ENCODE measurements around the gene ETV5.

GRCh38 chr3:186133980-186134379 is 25.1 kb upstream of the ETV5 start:
- TF ChIP-seq CTCF (IDR thresholded peaks at IDR 0.05 in 2 of 3, conservative IDR thresholded peaks at IDR 0.05 in 1 of 3; ENCODE audit: control insufficient read depth in 2 of 3, extremely low read depth in 1 of 3, insufficient read depth in 1 of 3, low read depth in 3 of 3, low read length in 3 of 3): no peak
- TF ChIP-seq EZH2 (IDR thresholded peaks at IDR 0.05; ENCODE audit: borderline replicate concordance, control insufficient read depth, low read depth, low read length): no peak
- no peak for TF ChIP-seq RFX5 (IDR thresholded peaks at IDR 0.05; ENCODE audit: low read depth, low read length)
- TF ChIP-seq FOS (IDR thresholded peaks at IDR 0.05; ENCODE audit: borderline replicate concordance, extremely low read depth, insufficient read length): no peak
- TF ChIP-seq ATF7 (IDR thresholded peaks at IDR 0.05; ENCODE audit: low read depth): no peak
- no peak for TF ChIP-seq CBX3 (IDR thresholded peaks at IDR 0.05; ENCODE audit: borderline replicate concordance, low read depth)
- TF ChIP-seq YY1 (IDR thresholded peaks at IDR 0.05; ENCODE audit: low read depth, low read length): no peak
- TF ChIP-seq EP300 (IDR thresholded peaks at IDR 0.05; ENCODE audit: borderline replicate concordance in 1 of 2, control insufficient read depth in 1 of 2, low read depth in 2 of 2, low read length in 2 of 2): no peak
- TF ChIP-seq SMARCA5 (IDR thresholded peaks at IDR 0.05): no peak
- TF ChIP-seq POLR2AphosphoS2 (IDR thresholded peaks at IDR 0.05; ENCODE audit: low read depth, low read length): no peak
- no peak for TF ChIP-seq ZNF274 (IDR thresholded peaks at IDR 0.05; ENCODE audit: insufficient read depth, insufficient read length)
- TF ChIP-seq POLR2A (IDR thresholded peaks at IDR 0.05; ENCODE audit: low read depth, low read length): no peak
- no peak for TF ChIP-seq NRF1 (conservative IDR thresholded peaks at IDR 0.05; ENCODE audit: low read depth, low read length)

Measured in GM12878 (cell line).